HG03064 (cell line): ENCODE measurements around the gene VAMP2.

Experiments used
- ATAC-seq: cut with Tn5 transposase; IDR thresholded peaks from one replicate; pipeline ENCODE4 v1.9.1; 2021; ENCODE audit warnings: low read depth; ENCODE audit not compliant: unreplicated experiment

Gene VAMP2

DNA sequence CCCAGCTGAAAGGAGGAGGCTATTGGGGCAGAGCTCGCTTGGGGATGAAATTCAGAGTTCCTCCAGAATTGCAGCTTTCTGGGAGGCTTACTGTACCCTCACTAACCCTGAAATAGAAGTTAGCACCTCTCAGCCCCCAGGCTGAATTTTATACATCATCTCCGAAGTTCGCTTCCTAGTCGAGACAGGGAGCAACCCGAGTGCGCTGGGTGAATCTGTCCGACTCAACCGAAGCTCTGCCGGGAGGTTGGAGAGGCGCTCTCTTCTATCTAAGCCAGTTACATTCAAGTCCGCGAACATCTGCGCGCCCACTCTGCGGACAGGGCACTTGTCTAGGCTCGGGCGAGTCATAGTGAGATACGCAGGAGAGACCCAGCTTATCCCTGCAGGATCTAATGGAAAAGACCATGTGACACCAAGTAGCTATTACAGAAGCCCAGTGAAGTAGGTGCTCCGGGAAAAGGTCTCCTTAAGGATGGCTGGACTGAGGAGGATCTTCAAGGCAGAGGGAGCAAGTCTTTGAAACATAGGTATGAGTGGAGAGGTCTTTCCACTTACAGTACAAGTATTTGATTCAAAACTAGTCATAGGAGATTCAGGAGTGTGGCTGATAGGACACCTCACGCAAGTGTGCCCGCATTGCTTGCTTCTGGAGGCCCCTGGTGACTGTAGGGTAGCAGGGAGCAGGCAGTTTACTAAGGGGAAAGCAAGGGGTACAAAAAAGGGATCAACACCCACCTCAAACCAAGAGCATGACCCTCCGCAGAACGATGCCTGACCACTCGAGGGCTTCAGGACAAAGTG, 38.2 kb downstream of the VAMP2 start:
- no peak for ATAC-seq

DNA sequence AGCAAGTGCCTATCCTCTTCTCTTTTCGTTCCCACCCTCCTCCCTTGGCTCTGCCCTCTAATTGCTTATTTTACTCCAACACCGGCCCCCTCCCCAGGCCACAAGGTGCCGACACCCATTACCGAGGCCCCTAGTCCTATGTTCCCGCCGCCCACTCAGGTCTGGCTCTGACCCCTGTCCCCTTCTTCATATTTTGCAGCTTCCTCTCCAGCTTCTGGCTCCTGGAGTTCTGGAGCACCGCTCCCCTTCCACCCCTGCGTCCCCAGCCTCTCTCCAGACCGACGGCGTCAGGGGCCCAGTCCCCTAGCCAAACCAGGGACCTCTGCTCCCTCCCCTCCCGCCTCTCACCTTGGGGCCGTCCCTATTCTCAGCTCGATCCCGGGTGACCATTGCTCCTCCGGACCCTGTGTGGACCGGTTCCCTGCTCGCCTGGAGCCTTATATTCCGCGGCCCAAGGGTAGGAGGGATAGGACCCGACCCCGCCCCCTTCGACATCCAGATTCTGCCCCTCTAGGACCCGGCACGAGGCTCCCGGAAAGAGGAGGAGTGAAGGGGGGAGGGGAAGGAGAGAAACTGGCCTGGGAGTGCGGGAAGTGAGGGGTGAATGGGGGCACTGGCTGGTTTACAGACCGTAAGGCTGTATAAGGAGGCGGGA, 38.9 kb downstream of the VAMP2 start, which contains the start of gene HES7:
TSS of gene HES7 (minus strand) at position 412 of the 655 bp plus-strand sequence. CDS start at position 390, 22 bp downstream.
- no peak for ATAC-seq

DNA sequence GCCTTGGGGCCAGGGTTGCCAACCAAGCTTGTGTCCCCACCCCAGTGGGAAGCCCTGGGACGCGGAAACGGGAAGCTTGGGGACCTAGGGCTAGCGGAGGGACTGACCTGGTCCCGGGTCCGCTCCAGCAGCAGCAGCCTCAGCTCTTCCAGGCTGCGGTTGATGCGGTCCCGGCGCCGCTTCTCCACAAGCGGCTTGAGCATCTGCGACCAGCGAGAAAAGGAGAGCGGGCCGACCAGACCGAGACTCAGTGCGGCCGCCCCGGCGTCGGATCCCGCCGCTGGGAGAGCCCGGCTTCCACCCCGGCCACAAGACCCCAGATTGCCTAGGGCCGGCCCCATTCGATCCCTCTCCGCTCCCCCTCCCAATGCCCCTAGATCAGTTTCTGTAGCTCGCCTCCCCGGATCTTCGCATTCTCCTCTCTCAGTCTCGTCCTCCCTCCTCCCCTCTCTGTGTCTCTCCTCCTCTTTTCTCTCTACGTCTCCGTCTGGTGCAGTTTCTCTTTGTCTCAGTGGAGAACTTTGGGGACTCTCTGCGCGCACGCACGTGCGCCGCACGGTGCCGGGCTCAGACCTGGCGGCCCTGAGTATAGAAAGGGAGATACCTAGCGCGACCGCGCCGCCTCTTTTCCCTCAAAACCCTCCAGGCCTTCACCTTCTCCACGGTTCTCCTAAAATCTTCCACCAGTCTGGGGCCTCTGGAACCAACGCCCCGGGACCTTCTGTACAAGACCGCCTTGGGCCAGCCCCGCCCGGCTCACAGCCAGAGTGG, 39.6 kb downstream of the VAMP2 start:
- no peak for ATAC-seq

DNA sequence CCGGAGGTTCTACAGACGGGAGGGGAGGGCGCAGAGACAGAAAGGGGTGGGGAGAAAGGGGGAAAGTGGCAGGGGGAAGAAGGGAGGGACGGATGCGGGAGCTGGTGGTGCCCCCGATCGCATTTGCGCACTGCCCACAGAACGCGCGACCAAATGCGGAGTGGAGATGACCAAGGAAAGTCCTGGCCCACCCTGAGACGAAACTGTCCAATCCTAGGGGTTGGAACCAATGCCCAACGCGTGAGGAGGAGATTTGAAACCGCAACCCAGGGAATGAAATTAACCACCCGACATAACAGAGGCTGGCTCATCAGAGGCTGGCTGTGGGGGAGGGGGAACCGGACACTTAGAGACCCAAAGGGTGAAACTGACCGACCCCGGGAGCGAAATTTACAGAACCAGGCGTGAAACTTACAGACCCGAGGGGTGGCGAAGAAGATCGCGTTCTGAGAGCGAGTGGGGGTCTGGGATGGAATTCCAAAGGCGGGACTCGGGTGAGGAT, 40.3 kb downstream of the VAMP2 start:
- no peak for ATAC-seq

DNA sequence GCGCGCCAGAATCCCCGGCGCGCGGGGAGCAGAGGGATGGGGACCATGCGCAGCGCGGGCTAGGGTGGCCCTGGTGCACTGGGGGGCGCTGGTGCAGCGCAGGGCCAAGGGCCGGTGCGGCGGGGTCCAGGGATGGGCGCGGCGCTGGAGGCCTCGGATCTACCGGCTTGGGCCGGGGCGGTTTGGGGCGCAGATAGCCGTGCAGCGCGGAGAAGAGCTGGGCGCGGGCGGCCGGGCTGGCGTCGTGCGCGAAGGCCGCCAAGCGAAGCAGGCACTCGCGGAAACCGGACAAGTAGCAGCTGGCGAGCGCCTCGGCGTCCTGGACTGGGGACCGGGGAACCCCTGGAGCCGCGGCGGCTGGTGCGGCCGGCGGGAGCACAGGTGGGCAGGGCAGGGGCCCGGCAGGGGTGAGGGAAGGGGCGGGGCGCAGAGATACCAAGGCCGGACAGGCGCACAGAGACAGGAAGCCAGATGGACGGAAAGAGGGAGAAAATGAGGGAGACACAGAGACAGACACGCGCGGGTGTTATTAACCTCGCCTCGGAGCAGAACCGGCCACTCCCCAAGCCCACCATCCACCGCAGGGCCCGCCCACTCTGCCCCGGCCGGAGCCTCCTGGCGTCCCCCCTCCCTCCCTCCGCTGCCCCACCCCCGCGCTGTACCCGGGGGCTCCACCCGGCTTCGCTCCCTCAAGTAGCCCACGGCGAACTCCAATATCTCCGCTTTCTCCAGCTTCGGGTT, 40.9 kb downstream of the VAMP2 start:
- ATAC-seq: no peak

DNA sequence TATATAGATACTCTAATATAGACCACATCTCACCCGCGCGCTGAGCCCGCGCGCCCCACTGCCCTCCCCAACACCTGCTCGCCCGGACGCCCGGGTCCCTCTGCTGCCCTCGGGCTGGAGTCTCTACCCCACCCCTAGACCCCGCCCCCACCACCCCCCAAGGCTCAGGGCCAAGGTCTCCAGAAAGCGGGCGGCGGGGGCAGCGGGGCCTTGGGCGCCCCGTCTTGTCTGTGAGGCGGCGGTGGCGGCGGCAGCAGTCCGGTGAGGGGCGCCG, 41.4 kb downstream of the VAMP2 start:
- ATAC-seq: no peak

DNA sequence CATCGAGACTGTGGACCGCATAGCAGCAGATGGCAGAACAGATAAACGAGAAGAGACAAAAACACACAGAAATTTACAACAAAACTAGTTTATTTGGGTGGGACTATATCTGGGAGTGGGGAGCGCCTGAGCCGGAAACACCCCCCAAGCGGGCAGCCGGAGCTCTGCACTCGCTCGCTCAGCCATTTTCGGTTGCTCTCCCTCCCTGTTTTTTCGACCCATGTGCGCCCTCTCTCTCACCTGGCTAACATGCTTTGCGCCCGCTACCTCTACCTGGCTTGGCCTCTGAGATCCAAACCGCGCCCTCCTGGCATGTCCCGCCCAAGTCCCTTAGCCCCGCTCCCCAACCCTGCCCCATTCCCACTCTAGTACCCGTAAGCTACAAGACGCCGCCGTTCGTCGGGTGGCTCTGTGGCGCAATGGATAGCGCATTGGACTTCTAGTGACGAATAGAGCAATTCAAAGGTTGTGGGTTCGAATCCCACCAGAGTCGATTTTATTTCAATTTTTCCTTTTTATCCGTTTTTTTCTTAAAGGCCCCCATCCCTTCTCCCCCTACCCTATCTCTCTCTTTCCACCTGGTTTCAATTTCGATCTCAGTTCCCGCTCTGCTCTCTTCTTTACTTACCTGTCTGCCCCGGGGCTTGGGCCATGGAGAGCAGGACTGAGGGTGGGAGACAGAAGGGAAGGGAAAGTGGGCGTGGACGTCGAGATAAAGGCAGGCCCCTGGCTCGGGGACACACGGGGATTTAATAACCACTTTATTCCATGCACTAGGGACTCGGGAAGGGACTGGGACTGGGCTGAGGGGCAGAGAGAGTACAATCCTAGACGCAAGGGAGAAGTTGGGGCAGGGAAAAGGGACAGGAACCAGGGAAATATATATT, 42.0 kb downstream of the VAMP2 start:
- no peak for ATAC-seq

DNA sequence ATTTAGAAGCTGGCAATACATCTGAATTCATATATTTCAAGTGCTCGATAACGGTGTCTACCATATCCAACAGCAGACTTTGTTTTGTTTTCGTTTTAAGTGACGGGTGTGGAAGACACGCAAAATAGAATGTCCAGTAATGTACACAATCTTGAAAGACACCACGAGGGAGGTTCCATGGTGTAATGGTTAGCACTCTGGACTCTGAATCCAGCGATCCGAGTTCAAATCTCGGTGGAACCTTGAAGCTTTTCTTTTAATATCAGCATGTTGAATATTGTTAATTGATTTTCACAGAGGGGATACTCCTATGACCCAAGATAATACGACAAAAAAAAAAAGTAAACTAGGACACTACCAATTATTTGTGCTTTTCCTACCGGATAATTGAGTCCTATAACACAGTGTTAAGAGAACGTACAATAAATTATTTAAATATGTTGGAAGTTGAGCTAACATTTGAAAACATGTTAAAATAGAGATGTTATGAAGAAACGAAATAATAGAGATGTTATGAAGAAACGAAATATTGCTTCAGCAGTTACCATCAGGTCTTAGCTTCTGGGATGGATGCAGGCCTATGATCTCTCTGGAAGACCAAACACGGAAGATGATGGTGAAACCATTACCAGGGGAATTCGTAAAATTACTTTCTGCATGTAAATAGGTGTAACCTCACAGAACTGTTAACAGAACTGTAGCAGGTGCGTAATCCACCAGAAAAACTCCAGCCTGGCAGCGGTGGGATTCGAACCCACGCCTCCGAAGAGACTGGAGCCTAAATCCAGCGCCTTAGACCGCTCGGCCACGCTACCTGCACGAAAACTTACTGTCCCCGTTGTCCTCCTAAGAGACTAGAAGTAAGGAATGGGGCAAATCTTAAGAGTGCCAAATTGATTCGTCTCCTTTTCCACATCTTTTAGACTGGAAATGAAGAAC, 42.9 kb downstream of the VAMP2 start:
- no peak for ATAC-seq

DNA sequence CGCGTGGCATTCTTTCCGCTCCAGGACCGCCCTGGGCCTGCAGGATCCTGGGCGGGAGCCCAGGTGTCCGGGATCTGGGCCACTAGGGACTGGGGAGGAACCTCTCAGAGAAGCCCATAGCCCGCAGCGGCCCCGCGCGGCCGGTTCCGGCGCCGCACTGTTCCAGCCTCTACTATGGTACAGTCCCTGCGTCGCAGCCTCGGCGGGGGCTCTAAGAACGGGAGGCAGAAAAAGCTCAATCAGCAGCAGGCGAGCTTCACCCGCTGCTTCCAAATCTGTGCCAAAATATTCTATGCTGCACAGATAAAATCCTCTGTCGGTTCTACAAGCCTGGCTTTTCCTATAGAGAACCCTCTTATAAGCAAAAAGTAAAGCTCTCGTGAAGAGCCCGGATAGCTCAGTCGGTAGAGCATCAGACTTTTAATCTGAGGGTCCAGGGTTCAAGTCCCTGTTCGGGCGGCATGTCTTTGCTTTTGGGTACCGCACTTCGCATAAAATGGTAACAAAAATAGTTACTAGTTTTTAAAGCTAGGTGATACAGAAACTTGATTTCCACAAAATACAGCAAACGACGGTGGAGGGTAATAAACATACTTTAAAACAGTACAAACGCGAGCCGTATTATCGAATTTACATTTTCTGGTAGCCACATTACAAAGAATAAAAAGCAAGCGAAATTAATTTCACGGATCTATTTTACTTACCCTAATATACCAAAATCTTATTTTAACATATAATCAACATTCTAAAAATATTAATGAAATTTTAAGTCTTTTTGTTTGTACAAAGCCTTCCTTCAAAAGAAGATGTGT, 43.8 kb downstream of the VAMP2 start:
- no peak for ATAC-seq

DNA sequence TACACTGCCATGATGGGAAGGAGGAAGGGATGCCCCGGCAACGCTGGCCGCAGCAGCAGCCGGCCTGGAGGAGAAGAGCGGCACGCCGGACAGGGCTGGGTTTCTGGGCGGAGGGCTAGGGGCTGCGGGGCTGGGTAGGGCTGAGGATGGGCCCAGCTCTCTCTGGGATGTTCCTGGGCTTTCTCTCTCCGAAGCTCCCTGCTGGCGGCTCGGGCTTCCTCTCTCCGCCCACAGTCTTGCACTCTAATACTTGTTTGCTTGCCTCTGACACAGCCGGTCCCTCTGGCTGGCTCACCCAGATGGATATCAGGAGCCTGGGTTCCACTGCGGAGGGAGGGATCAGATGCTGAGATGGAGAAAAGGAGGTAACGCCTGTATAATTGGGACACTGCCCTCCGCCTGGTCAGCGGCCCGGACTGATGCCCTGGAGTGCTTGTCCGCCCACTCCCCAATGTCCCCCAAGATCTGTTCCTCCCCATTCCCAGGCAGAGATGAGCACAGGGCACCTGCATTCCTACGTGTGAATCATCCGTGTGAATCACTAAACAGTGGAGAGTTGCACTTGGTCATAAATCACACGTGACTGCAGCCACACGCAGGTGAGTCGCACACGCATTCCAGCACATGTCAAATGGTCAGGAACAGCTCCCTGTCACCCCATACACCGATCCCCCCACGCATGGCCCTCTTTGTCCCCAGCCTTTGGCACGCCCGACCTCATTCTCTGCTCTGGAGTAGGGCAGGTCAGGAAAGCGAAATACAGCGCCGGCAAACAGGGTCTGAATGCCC, 44.6 kb downstream of the VAMP2 start, which contains the start of gene ALOXE3:
TSS of gene ALOXE3 (minus strand) at position 535 of the 789 bp plus-strand sequence. CDS start at position 11, 524 bp downstream.
- ATAC-seq: no peak

DNA sequence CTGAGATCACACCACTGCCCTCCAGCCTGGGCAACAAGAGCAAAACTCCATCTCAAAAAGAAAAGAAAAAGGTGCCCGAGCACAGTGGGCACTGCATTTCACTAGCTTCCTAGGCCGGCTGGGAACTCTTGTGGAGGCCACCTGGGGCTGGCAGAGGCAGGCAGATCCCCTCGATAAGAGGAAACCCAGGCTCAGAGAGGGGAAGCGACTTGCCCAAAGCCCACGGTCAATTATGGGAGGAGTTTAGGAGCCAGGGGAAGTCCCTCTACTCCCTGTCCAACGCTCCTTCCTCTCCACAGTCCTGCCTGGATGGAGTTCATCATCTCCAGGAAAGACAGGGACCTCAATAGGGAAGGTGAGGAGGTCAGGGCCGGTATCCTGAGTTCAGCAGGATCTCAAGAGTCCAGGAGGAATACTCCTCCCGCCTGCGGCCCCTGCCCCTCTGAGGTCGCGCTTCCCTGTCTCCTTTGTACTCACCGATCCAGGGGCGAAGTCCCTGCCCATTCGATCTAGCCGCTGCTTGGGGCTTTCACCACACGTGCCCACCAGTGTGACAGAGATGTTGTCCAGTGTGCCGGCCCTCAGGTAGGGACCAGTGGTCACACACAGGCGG, 45.3 kb downstream of the VAMP2 start:
- ATAC-seq: no peak

DNA sequence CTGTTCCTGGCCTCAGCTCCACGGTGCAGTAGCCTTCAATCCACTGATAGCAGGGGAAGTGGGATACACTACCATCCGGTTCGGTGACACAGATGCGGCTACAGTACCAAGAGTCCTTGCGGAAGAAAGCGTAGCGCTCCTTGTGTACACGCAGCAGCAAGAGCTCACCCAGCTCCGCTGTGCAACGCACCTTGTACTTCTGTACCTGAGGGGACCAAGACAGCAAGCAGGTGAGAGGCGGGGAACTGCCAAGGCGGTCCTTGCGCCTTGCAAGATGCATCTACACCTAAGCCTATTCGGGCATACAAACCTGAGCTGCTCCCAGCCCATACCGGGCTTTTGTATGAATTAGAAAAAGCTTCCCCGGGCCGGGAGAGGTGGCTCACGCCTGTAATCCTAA, 46.0 kb downstream of the VAMP2 start:
- ATAC-seq: no peak

DNA sequence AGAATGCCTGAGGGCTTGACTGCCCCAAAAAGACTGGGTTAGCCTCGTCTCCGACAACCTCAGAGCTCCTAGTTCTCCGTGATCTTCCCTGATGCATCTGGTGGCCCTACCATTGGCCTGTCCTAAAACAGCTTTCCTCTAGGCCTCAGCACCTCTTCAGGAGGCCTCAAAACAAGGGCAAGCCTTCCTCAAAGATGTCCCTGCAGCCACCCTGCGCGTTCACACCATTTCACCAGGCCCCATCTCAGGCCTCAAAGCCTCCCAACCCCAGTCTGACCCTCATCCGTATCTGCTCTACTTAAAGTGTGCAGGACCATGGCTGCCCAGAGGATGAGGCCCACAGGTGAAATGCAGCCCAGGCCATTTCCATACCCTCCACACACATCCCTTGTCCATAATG, 51.8 kb downstream of the VAMP2 start:
- no peak for ATAC-seq

DNA sequence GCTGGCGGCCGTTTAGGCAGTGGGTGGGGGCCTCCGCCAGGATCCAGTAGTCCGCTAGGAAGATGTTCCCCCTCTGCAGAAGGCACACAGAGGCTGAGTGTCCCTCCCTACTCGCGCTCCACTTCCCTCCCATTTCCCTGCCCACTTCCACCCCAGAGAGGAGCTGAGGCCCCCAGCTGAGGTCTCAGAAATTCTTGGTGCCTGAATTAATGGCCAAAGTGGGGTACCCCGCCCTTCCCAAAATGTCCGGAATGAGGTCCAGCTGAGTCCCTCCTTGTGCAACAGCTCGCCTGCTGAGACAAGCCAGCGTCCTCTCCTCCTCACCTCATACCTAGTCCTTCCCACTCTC, 52.3 kb downstream of the VAMP2 start:
- no peak for ATAC-seq

DNA sequence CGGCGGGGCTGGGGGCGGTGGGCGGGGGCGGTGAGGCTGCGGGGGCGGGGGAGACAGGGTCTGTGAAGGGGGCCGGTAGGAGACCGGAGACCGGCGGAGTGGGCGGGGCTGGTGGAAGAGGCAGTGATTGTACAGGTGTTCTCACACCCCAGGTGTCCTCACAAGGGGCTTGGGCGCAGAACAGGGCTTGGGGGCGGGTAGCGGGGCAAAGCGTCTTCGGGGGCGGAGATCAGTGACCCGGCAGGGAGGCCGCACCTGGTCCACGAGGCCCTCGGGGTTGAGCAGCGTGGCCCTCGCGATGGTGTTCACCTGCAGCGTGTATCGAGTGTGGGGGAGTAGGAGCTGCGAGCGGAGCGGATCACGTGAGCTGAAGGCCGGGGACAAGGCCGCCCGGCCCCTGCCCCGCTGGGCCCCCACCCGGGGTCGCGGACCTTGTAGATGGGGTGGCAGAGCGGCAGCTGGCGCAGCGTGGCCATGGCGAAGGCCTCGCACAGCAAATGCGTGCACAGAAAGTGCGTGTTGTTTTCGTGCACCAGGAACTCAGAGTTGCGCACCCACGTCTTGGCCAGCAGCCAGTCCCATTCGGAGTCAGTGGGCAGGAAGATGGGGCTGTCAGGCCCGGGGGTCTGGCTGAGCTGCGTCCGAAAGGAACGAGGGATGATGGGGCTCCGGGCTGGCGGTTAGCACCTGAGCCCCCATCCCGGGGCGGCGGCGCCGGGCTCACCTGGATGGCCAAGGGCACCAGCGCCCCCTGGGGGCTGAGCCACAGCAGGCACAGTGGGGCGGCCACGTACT, 52.9 kb downstream of the VAMP2 start:
- ATAC-seq: no peak
